Cerebellar cortex (tissue), 1 donor: ENCODE data around the gene KRTAP10-9.

ENCODE experiments used
- DNase-seq: peaks from one replicate; pipeline ENCODE4 v3.0.0-alpha.2; 2015; ENCODE audit warnings: low spot score

Gene KRTAP10-9

GRCh38 chr21:44666401-44667320 is 39.8 kb downstream of the KRTAP10-9 start, which contains the start of gene KRTAP12-2:
Gene KRTAP12-2, minus strand, starts transcription at chr21:44666927. Its CDS starts 41 bp downstream, at chr21:44666886.
- DNase-seq, result no peak

- DNase-seq, result no peak
These were observed 40.7 kb downstream of the KRTAP10-9 start for GRCh38 chr21:44667612-44668011.

DNA sequence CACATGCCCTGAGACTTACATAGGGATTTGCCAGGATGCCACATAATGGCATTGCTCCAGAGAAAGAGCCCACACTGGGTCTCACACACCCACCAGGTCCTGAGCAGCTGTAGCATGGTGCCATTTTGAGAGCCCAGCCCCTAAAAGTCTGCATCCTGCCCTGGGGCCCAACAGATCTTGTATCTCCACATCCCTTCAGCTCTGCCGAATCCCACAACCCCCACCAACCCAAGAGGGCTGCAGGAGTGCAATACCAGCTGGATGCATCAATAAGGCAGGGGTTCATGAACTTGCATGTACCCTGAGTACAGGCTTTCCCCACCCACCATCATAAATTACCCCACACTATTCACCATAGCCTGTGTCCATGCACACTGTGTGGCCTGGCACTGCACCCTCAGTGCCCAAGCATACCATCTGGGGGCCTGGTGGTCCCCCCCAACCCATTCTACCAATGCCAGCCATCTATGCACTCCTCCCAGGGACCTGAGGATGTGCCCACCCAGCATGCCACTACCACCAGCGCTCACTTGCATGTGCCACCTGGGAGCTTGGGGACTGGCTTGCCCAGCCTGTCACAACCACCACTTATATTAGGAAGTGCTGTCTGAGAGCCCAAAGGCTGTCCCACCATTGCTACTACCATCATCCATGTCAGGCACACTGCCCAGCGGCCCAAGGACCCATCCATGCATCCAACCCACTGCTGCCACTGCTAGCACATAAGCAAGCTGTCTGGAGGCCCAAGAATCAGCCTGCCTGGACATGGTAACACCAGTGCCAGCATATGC is 43.9 kb downstream of the KRTAP10-9 start:
- DNase-seq, result no peak

DNA sequence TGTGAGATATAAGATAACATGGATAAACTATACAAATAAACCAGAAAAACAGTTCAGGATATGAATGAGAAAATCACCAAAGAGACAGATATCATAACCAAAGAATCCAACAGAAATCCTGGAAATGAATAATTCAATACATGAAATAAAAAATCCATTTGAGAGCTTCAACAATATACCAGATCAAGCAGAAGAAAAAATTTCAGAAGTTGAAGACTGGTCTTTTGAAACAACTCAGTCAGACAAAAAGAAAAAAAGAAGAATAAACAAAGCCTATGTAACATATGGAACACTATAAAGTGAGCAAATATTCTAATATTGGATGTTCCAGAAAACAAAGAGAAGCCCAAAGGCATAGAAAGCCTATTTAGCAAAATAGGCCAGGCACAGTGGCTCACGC is 45.0 kb downstream of the KRTAP10-9 start:
- no peak for DNase-seq

GRCh38 chr21:44677881-44678280 is 51.0 kb downstream of the KRTAP10-9 start:
- DNase-seq, result no peak
